C4-2B (cell line): ENCODE data around the gene PPP1CB.

Experiments
- CTCF ChIP-seq: fragments of 450-650 bp; conservative IDR thresholded peaks from 2 replicates; pipeline ENCODE4 v1.5.1; 2017; ENCODE audit warnings: mild to moderate bottlenecking
- ZFX ChIP-seq: fragments of 450-650 bp; IDR thresholded peaks from 2 replicates; pipeline ENCODE4 v1.6.1; 2017

DNA sequence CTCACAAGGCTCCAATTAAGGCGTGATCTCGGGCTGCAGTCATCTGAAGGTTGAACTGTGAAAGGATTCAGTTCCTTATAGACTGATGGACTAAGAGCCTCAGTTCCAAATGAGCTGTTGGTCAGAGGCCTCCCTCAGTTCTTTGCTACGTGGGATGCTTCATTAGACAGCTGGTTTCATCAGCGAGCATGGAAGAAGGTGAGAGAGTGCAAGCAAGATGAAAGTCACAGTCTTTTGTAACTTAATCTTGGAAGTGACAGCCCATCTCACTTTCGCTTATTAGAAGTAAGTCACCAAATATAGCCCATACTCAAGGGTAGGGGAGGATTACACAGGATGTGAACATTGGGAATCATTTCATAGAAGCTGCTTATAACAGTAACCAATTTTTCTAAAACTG lies 26.8 kb downstream of the PPP1CB start:
- TF ChIP-seq CTCF, result no peak
- no peak for TF ChIP-seq ZFX
